ENCODE measurements around the gene RPL18A. TPM values are rescaled to one million over a fixed set of nuclear protein-coding genes. Genes with fewer than 3 reads are reported as not detected.
"Not testable (repeated sequence)": the region's sequence is repeated elsewhere in the genome, so short reads cannot be mapped to it uniquely, and the experiment has no call there.

The RPL18A gene
- total and polyA plus RNA-seq, 10 of the 15 experiments (the other 5 are each of a cell fraction or from before 2014, with no cell fraction given) = 1,181 to 3,774 (median 2,300) TPM

GRCh38 chr19:17887221-17887620 lies 27.5 kb downstream of the RPL18A start:
- CTCF ChIA-PET = interaction anchor here (0.8 to 1.2 kb wide), 2 partner anchors 45 to 268 kb away, joined by 3 to 5 read pairs; partner anchors contain the start of gene CCDC124

GRCh38 chr19:17888260-17888659 lies 28.6 kb downstream of the RPL18A start:
- H2AFZ ChIP-seq (ENCODE audit: control insufficient read depth, low read depth, low read length) = no peak overlapping the region
- in situ Hi-C loops (cut with MboI) = no loop called here
- no peaks in the 10 kb centered on the region for H3K36me3 ChIP-seq (ENCODE audit: control insufficient read depth in 2 of 2, insufficient read depth in 2 of 2, low read length in 1 of 2)
- H3K9ac ChIP-seq (ENCODE audit: control insufficient read depth, insufficient read depth, low read length) = no peak overlapping the region
- no peak overlapping the region for H3K4me3 ChIP-seq
- DNase-seq (ENCODE audit: low read depth, low spot score) (no peak), ATAC-seq (no peak), FAIRE-seq (no peak)
- ChIA-PET POLR2A (no interaction called here), SMC1A (ENCODE audit: uncharacterized antibody, unreplicated experiment) (interaction anchor here (0.6 kb wide), 1 partner anchor 106 kb away, joined by 3 read pairs; no protein-coding TSS in a partner anchor), CTCF (no interaction called here), RAD21 (ENCODE audit: unreplicated experiment) (no interaction called here)
- peaks cover 32% of the 10 kb centered on the region for H3K4me1 ChIP-seq (ENCODE audit: control insufficient read depth, insufficient read depth, low read length)
- TF ChIP-seq REST (IDR thresholded peaks at IDR 0.05; ENCODE audit: low read depth, low read length) (no peak), SIX5 (IDR thresholded peaks at IDR 0.05; ENCODE audit: low read depth, low read length, severe bottlenecking) (no peak), POU2F2 (IDR thresholded peaks at IDR 0.05; ENCODE audit: borderline replicate concordance, low read depth, low read length) (no peak), POLR2A (IDR thresholded peaks at IDR 0.05; ENCODE audit: low read depth, low read length) (no peak), ZNF622 (IDR thresholded peaks at IDR 0.05) (no peak)
- H3K27me3 ChIP-seq (replicated peaks in 1 of 2; ENCODE audit: control insufficient read depth in 2 of 2, insufficient read depth in 2 of 2, low read length in 1 of 2) = no peaks in the 10 kb centered on the region; a peak in 1 of 4 replicates
- H3K9me3 ChIP-seq (replicated peaks; ENCODE audit: control insufficient read depth, insufficient read depth, low read length) = no peaks in the 10 kb centered on the region
- H3K27ac ChIP-seq (ENCODE audit: control insufficient read depth, insufficient read depth) = no peak overlapping the region
- no peaks in the 10 kb centered on the region for H4K20me1 ChIP-seq (ENCODE audit: control insufficient read depth, insufficient read depth)
- intact Hi-C loops (cut with micrococcal nuclease; ENCODE audit: unreplicated experiment) = loop anchor here (5.0 kb wide), 1 partner anchor 39 kb away; no protein-coding TSS in a partner anchor
- no peak overlapping the region for H3K4me2 ChIP-seq (ENCODE audit: control insufficient read depth, insufficient read depth)
- H3K79me2 ChIP-seq (ENCODE audit: control insufficient read depth, insufficient read depth, low read length) = no peaks in the 10 kb centered on the region
- 82% methylated on average over 7 of the region's 7 CpGs for WGBS (ENCODE audit: insufficient coverage, insufficient replicate concordance, low lambda C conversion rate, missing lambda C conversion rate)
- no TSS peak for BruUV-seq (replicated peaks)

More at GRCh38 chr19:17887221-17887620, 27.5 kb downstream of the RPL18A start:
- H3K79me2 ChIP-seq (ENCODE audit: control insufficient read depth, insufficient read depth, low read length); H3K27me3 ChIP-seq (replicated peaks in 1 of 2; ENCODE audit: control insufficient read depth in 2 of 2, insufficient read depth in 2 of 2, low read length in 1 of 2); H3K4me2 ChIP-seq (ENCODE audit: control insufficient read depth, insufficient read depth); H3K36me3 ChIP-seq (ENCODE audit: control insufficient read depth in 2 of 2, insufficient read depth in 2 of 2, low read length in 1 of 2); in situ Hi-C loops (cut with MboI); H4K20me1 ChIP-seq (ENCODE audit: control insufficient read depth, insufficient read depth); H3K9ac ChIP-seq (ENCODE audit: control insufficient read depth, insufficient read depth, low read length); SMC1A ChIA-PET (ENCODE audit: uncharacterized antibody, unreplicated experiment); H2AFZ ChIP-seq (ENCODE audit: control insufficient read depth, low read depth, low read length); BruUV-seq (replicated peaks); H3K4me3 ChIP-seq; H3K27ac ChIP-seq (ENCODE audit: control insufficient read depth, insufficient read depth); FAIRE-seq; H3K9me3 ChIP-seq (replicated peaks; ENCODE audit: control insufficient read depth, insufficient read depth, low read length); DNase-seq (ENCODE audit: low read depth, low spot score): not testable (repeated sequence)
- intact Hi-C loops (cut with micrococcal nuclease; ENCODE audit: unreplicated experiment) = loop anchor here (5.0 kb wide), 1 partner anchor 40 kb away; no protein-coding TSS in a partner anchor
- RAD21 ChIA-PET (ENCODE audit: unreplicated experiment) = interaction anchor here (0.7 kb wide), 1 partner anchor 109 kb away, joined by 3 read pairs; no protein-coding TSS in a partner anchor
- TF ChIP-seq IKZF2 (IDR thresholded peaks at IDR 0.05) (peak in 1 of 2 experiments; percentile 33; a peak in 1 of 4 replicates), NR2F1 (conservative IDR thresholded peaks at IDR 0.05) (0 out of 2 replicates have a peak, but pooled peaks have one; percentile 22), RUNX3 (IDR thresholded peaks at IDR 0.05; ENCODE audit: low read length) (peak; percentile 16; the same call in 1 of the 2 replicates), BHLHE40 (IDR thresholded peaks at IDR 0.05; ENCODE audit: borderline replicate concordance in 1 of 2, low read depth in 2 of 2, low read length in 1 of 2) (peak in 1 of 2 experiments; percentile 55; a peak in 1 of 4 replicates)
- peak; percentile 11; the same call in 2 of the 3 replicates for ATAC-seq
- H3K4me1 ChIP-seq (ENCODE audit: control insufficient read depth, insufficient read depth, low read length) = peaks cover 32% of the 10 kb centered on the region
- POLR2A ChIA-PET = interaction anchor here (0.6 to 0.7 kb wide), 2 partner anchors 28 to 30 kb away, joined by 3 read pairs; no protein-coding TSS in a partner anchor
- 0% methylated on average over 4 of the region's 4 CpGs for WGBS (ENCODE audit: insufficient coverage, insufficient replicate concordance, low lambda C conversion rate, missing lambda C conversion rate)
